ENCODE measurements around the gene C7orf25.
A peak's percentile ranks its signal among the peaks of the same experiment; 100 is the strongest.

C7orf25 gene

DNA sequence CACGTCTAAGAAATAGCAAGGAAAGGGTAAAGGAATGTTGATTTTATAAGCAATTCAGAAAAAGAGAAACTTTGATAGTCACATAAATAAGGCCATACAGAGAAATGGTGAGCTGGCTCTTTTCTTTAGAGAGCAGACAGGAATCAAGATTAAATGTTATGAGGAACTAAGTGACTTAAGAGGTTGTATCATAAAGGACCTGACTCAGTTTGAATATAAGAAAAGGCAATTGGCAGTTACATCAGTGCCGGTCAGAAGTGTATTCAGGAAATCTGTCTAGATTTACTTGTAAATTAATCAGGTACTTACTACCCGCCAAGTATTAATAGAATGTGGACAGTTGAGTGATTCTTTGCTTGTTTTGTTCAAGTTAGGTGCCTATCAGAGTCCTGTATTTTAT lies 22.4 kb upstream of the C7orf25 start:
- peaks cover 26% of the 10 kb centered on the region for H3K4me1 Mint-ChIP-seq

DNA sequence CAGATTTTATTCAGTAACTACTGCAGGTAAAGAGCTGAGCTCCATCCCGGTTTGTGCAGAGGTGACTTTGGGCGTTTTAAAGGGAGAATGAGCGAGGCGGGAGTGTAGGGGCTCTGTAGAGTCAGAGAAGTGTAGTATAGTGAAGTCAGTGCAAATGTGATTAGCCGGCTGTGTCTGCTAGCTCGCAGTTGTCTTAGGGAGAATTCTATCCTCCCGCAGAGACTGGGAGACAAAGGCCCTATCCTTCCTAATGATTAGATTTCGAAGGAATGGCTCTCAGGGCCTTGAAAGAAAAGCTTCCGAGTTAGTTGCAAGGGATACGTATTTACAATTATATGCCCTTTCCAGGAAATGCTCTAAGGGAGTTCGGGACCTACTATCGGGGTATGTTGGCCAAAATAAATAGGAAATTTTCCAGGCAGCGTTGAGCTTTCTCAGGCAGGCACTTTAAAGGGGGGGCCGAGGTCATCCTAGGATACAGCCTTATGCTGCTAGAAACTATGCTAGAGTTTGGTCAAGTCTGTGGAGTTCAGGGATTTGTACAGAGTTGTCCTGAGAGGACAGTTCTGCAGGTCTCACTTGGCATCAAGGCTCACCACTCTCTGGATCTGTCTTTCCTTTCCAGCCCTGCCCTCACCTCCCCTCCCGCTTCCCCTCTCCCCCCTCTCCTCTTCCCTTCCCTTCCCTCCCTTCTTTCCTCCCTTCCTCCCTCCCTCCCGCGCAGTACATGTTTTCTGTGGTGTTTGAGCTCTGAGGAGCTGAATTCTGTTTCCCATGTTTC lies 21.1 kb upstream of the C7orf25 start:
- Mint-ChIP-seq H3K4me1 (peaks cover 36% of the 10 kb centered on the region), H3K27ac (peak overlapping the region; percentile 100), H3K9me3 (no peaks in the 10 kb centered on the region), H3K36me3 (peaks cover 61% of the 10 kb centered on the region), H3K4me3 (peak overlapping the region; percentile 95)
- ATAC-seq (peak; percentile 19), DNase-seq (ENCODE audit: low spot score in 2 of 2) (no peak)

More for the DNA sequence above, 22.4 kb upstream of the C7orf25 start:
- Mint-ChIP-seq H3K27ac (no peak overlapping the region), H3K4me3 (peak overlapping the region; percentile 95), H3K9me3 (no peaks in the 10 kb centered on the region), H3K36me3 (peaks cover 65% of the 10 kb centered on the region)
- DNase-seq (ENCODE audit: low spot score in 2 of 2) (no peak), ATAC-seq (no peak)

DNA sequence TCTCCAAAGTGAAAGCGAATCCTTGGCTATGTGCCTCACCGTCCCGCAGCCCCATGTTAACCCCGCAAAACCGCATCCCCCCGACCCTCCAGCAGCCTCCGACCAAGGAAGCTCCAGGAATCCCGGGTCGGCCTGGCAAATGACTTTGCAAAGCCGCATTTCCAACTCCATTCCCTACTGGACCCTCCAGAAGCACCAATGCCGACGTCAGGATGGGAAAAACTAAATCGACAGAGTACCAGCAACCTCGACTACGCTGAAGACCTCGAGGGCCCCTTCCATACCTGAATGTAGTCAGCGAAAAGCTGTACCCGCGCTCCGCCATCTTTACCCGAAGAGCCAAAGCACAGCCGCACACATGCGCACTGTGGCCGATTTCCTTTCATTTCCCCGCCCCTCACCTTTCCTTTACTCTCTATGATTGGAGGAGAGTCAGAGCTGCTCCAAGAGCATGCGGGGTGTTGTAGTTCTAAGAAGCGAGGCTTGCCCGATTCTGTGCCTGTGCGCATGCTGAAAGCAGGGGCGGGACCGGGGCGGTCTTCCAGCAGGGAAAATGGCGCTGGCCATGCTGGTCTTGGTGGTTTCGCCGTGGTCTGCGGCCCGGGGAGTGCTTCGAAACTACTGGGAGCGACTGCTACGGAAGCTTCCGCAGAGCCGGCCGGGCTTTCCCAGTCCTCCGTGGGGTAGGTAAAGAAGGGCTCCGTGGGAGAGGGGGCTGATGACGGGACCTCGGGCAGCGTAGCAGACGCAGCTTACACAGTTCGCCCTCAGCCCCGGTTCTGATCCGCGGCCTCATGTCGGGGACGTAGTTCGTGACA lies 20.2 kb upstream of the C7orf25 start, which contains the start of the genes MRPL32 and PSMA2:
Gene MRPL32, plus strand, starts transcription at position 543 of the 818 bp plus-strand sequence. Its CDS starts 11 bp downstream, at position 554.
Gene PSMA2, minus strand, starts transcription at position 341 of the 818 bp plus-strand sequence. Its CDS starts 16 bp downstream, at position 325.
- ATAC-seq (peak; percentile 100), DNase-seq (ENCODE audit: low spot score in 2 of 2) (peak; percentile 81 to 97)
- H3K36me3 Mint-ChIP-seq: peaks cover 61% of the 10 kb centered on the region
- H3K27ac Mint-ChIP-seq: peak within 1 kb of the TSS; percentile 100
- no peaks in the 10 kb centered on the region for H3K9me3 Mint-ChIP-seq
- H3K4me3 Mint-ChIP-seq: peak within 1 kb of the TSS; percentile 95
- H3K4me1 Mint-ChIP-seq: peaks cover 38% of the 10 kb centered on the region

DNA sequence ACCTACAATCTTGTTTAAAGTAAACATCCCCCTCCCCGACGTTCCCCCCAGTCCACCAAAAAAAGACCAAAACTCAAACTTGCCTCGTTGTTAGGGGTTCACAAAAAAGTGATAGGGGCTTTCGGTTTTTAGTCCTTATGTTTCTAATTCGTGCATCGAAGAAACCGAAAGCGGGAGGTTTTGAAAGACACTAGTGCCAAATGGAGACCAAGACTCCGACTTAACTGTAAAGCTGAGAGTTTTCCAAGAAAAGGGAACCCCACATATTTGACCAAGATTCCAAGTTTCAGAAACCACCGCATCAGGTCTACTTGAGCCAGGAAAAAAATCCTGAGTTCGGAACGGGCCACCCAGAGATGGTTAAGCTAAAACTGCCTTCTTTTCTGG lies 19.6 kb upstream of the C7orf25 start:
- no peak for ATAC-seq
- H3K36me3 Mint-ChIP-seq: peaks cover 61% of the 10 kb centered on the region
- peak overlapping the region; percentile 95 for H3K4me3 Mint-ChIP-seq
- peaks cover 37% of the 10 kb centered on the region for H3K4me1 Mint-ChIP-seq
- peak overlapping the region; percentile 100 for H3K27ac Mint-ChIP-seq
- H3K9me3 Mint-ChIP-seq: no peaks in the 10 kb centered on the region
- DNase-seq (ENCODE audit: low spot score in 2 of 2): no peak

DNA sequence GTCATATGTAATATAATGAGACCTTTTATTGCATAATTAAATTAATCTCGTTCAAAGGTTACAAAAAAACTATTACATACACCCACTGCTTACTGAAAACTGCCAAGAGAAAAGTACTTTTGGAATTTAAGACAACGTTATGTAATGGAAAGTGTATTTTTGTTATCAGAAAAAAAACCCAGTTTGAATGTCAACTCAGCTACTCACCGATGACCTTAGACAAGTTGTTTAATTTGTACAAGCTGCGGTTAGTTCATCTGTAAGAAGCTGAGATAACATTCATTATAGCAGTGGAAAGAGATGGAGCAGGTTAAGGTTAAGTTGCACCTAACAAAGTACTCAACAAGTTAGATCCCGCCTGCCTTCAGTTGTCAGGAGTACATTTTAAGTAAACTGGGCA lies 19.0 kb upstream of the C7orf25 start:
- Mint-ChIP-seq H3K4me3 (peak overlapping the region; percentile 95), H3K9me3 (no peaks in the 10 kb centered on the region), H3K27ac (peak overlapping the region; percentile 100), H3K4me1 (peaks cover 37% of the 10 kb centered on the region), H3K36me3 (peaks cover 61% of the 10 kb centered on the region)
- DNase-seq (ENCODE audit: low spot score in 2 of 2) (no peak), ATAC-seq (no peak)

DNA sequence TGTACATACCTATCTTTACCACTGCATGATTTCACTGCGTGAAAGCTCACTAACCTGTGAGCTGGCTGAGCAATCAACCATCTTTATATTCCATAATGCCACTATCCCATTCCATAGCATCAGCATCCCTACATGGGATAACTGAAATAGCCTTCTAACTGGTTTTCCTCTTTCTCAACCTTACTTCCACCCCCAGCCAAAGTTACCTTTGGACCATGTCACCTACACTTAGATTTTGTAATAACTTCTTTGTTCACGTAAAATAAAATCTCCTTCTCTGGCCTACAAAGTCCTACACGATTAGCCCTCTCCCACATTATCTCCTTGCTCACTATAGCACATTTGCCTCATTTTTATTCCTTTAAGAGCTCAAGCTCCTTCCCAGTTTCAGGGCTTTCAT lies 17.6 kb upstream of the C7orf25 start:
- ATAC-seq: no peak
- Mint-ChIP-seq H3K9me3 (no peaks in the 10 kb centered on the region), H3K27ac (peak overlapping the region; percentile 100), H3K4me1 (peaks cover 36% of the 10 kb centered on the region), H3K4me3 (peak overlapping the region; percentile 95), H3K36me3 (peaks cover 66% of the 10 kb centered on the region)
- DNase-seq (ENCODE audit: low spot score in 2 of 2): no peak

DNA sequence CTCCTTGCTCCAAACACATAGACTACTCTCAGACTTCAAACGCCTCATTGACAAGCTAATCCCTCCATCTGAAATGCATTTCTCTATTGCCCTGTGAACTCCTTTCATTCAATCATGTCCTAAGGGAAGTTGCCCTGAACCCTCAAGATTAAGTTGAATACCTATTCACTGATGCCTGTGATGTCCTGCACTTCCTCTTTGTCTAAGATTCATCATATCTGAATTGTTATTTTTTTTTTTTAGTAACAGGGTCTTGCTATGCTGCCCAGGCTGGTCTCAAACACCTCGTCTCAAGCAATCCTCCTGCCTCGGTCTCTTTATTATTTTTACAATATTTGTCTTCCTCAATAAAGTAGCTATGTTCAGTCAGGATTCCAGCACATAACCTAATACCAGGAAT lies 16.9 kb upstream of the C7orf25 start:
- Mint-ChIP-seq H3K27ac (no peak overlapping the region), H3K4me3 (peak overlapping the region; percentile 2), H3K36me3 (peaks cover 73% of the 10 kb centered on the region), H3K9me3 (no peaks in the 10 kb centered on the region), H3K4me1 (peaks cover 29% of the 10 kb centered on the region)
- ATAC-seq: no peak
- DNase-seq (ENCODE audit: low spot score in 2 of 2): no peak

DNA sequence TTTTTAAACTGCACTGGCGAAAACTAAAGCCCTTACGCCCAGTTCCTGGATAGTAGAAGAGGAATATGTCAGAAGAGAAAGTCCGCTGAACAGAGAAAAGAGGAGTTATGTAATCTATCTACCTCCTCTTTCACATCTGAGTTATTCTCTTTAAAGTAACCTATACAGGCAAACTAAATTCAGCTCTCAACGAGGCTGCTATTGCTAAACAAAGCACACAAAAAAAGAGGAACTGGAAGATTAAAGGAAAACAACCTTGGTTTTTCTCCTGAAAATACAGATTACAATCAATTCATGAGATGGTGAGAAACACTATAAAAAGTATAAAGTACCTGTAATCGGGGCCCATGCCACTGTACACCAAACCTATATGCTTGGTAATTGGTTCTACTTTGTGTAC lies 14.3 kb upstream of the C7orf25 start:
- Mint-ChIP-seq H3K4me3 (no peak overlapping the region), H3K9me3 (no peaks in the 10 kb centered on the region), H3K36me3 (peaks cover 88% of the 10 kb centered on the region), H3K4me1 (peaks cover 25% of the 10 kb centered on the region), H3K27ac (no peak overlapping the region)
- no peak for ATAC-seq
- no peak for DNase-seq (ENCODE audit: low spot score in 2 of 2)

DNA sequence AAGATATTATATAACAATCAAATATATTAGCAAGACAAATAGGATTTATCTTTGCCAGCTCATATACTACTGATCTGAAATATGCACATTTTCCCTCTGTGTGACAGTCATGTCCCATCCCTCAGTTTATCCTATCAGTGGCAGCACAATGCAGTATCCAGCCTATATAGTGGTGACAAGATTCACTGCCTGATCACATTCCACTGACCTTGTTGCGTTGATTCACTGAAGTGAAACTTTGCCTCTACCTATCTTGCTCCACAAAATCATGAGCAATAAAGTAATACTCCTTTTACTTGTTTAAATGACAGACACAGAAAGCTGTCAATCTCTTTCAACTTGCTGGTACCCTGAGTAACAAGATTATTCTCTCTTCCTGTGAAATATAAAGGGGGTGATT lies 13.8 kb upstream of the C7orf25 start:
- ATAC-seq (no peak), DNase-seq (ENCODE audit: low spot score in 2 of 2) (no peak)
- Mint-ChIP-seq H3K36me3 (peaks cover 94% of the 10 kb centered on the region), H3K27ac (no peak overlapping the region), H3K9me3 (no peaks in the 10 kb centered on the region), H3K4me3 (no peak overlapping the region), H3K4me1 (peaks cover 25% of the 10 kb centered on the region)

DNA sequence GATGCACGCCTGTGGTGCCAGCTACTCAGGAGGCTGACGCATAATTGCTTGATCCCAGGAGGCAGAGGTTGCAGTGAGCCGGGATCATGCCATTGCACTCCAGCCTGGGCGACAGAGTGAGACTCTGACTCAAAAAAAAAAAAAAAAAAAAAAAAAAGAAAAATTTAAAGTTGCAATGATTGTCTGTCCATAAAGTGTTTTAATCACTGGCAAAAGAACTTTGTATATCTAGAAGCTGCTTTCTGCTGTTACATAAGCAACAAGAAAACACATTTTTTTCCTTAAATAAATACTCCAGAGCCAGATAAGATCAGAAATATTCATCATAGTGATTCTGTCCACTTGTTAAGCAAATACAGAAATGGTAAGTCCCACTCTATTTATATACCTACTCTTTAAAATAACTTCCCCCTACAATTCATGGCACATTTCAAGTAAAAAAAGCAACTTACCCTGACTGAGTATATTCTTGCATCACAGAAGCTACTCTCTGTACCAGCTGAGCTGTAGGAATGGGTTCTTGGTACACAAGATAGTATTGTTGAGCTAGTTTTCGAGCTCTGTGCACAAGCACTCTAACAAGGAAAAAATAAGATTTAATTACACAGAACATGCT lies 12.5 kb upstream of the C7orf25 start:
- Mint-ChIP-seq H3K9me3 (no peaks in the 10 kb centered on the region), H3K27ac (peak overlapping the region; percentile 78), H3K4me1 (peaks cover 17% of the 10 kb centered on the region), H3K36me3 (peaks cover 96% of the 10 kb centered on the region), H3K4me3 (no peak overlapping the region)
- ATAC-seq (no peak), DNase-seq (ENCODE audit: low spot score in 2 of 2) (no peak)

DNA sequence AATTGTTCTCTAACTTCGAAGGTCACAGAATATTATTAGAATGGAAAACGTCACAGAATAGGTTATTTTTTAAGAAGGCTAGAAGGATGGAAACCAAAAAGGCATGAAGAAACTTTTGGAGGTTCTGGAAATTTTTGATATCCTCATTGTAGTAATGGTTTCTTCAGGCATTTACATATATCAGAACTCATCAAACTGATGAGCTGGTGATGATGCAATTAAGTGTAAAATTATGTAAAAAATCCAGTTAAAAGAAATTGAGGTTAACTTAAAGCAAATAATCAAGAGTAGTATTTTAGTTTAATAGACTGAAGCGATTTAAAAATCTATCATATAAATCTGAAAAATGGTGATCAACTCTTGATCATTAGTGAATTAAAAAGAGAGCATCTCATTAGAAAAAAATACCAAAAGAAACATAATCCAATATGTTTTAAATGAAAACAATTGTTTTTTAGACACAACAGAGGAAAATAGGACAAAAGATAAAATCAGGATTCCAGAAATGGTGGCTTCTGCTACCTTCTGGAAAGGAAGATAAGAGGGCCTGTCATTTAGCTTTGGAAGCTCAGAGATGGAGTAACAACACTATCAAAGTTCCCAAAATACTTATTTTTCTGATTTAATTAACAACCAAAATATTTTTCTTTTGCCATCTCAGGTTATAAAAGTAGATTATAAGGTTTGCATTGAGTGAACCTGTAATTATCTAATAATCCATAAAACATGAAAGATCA lies 10.3 kb upstream of the C7orf25 start:
- Mint-ChIP-seq H3K36me3 (peaks cover 100% of the 10 kb centered on the region), H3K4me3 (no peak overlapping the region), H3K9me3 (no peaks in the 10 kb centered on the region), H3K27ac (no peak overlapping the region), H3K4me1 (no peaks in the 10 kb centered on the region)
- no peak for DNase-seq (ENCODE audit: low spot score in 2 of 2)
- no peak for ATAC-seq

DNA sequence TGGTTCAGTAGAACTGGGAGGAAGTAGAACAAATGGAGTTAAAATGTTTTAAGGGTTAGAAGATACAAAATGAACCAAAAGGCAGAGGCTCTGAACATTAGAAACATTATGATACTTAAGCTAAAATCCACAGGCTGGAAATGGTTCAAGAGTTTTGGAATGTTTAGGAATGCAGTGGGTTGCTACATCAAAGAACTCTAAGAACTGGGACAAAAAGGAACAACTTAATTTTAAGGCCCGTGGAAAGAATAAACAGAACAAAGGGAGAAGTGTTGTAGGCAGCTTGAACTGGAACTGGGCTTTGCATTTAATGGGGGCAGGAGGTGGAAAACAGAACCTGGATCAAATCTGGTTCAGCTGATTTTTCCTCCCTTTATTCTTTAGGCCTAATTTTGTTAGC lies 3.5 kb upstream of the C7orf25 start:
- no peaks in the 10 kb centered on the region for H3K9me3 Mint-ChIP-seq
- H3K4me3 Mint-ChIP-seq: no peak overlapping the region
- peak overlapping the region; percentile 61 for H3K27ac Mint-ChIP-seq
- H3K4me1 Mint-ChIP-seq: peaks cover 30% of the 10 kb centered on the region
- ATAC-seq: no peak
- H3K36me3 Mint-ChIP-seq: peaks cover 64% of the 10 kb centered on the region
- DNase-seq (ENCODE audit: low spot score in 2 of 2): no peak

DNA sequence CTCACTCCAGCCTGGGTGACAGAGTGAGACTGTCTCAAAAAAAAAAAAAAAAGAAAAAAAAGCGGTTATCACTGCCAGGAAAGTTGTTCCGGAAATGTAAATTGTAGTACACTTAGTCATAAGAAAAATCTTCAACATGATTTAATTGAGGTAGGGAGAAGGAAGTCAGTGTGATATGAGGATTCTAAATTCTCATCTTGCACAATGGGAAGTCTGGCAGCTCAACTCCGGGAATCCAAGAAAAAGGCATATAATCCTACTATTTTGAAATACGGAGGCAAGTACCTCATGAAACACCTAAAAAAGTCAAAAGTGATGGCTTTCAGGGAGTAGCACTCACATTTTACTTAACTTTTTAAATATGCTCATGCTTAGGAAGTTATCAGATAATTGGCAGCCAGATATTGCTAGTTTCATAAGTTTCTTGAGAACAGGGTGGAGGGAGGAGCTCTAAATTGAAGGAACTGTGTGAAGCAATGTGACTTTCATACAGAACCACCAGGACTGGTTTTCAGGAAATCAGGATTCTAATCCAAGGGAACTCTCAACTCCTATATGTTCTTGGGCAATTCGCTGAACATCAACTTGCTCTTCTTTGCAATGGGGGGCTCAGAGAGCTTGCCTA lies 2.7 kb upstream of the C7orf25 start:
- Mint-ChIP-seq H3K4me3 (no peak overlapping the region), H3K36me3 (peaks cover 56% of the 10 kb centered on the region), H3K9me3 (no peaks in the 10 kb centered on the region), H3K27ac (peak overlapping the region; percentile 61), H3K4me1 (peaks cover 36% of the 10 kb centered on the region)
- no peak for DNase-seq (ENCODE audit: low spot score in 2 of 2)
- no peak for ATAC-seq

DNA sequence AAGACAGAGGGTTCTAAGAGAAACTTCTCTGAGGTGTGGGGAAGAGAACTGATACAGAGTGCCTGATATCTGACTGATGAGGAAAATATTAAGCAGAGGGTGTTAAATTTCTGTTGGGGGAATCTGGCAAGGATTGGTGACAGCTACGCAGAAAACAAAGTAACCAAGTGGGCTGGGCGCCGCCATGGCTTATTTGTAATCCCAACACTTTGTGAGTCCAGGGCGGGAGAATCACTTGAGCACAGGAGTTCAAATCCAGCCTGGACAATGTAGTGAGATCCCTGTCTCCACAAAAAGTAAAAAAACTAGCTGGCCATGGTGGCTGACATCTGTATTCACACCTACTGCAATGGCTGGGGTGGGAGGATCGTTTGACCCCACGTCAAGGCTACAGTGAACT lies 2.1 kb upstream of the C7orf25 start:
- H3K9me3 Mint-ChIP-seq: no peaks in the 10 kb centered on the region
- H3K36me3 Mint-ChIP-seq: peaks cover 51% of the 10 kb centered on the region
- H3K4me3 Mint-ChIP-seq: peak overlapping the region; percentile 23
- ATAC-seq (no peak), DNase-seq (ENCODE audit: low spot score in 2 of 2) (no peak)
- peaks cover 36% of the 10 kb centered on the region for H3K4me1 Mint-ChIP-seq
- no peak overlapping the region for H3K27ac Mint-ChIP-seq

All from stimulated activated effector memory CD8-positive, alpha-beta T cell treated with anti-CD3 and anti-CD28 coated beads, Interleukin-12 subunit alpha, Interleukin-12 subunit beta, amount 100 ng/mL, for 72 hours (primary cell).